GM19455 (cell line): ENCODE results near the gene GLYR1.
A peak's percentile ranks its signal among the peaks of the same experiment; 100 is the strongest.
"Not testable (repeated sequence)": the region's sequence is repeated elsewhere in the genome, so short reads cannot be mapped to it uniquely, and the experiment has no call there.

Experiments used
- ATAC-seq: cut with Tn5 transposase; IDR thresholded peaks from one replicate; pipeline ENCODE4 v1.9.1; 2021; ENCODE audit not compliant: unreplicated experiment

The GLYR1 gene

DNA sequence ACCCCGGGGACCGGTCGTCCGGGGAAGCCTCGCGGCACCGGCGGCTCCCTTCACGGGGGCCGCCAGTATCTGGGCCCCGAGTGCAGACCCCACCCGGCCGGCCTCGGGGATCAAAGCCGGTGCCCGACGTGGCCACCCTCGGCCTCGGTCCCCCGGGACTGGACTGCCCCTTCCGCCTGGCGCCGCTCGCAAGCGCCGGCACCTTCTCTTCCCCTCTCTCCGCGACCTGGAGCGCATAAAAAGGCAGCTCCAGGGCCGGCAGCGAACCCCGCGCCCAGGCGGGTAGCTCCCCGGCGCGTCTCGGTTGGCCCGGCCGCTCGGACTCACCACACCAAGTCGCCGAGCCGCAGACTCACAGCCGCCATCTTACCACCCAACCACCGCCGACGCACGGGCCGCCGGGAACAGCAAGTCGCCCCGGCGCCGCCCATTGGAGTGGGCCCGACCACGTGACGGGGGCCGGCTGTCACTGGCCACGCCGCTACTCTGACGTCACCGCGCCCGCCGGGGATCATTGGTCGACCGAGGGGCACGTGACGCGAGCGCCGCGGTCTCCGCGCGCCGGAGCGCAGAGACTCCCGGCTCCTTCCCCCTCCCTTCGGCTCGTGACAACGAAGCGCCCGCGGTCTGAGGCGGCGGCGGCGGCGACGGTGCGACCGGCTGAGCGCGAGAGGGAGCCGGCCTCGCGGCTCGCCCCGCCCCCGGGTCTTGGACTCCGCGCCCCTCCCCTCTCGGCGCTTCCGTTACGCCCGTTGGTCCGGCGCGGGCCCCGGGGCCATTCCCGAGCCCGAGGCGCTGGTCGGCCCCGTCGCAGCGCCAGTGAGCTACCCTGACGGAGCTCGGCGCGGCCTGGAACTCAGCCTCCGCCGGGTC, at the start of gene GLYR1, which contains the start of gene UBN1:
GLYR1 (minus strand) TSS at position 388 of the 873 bp plus-strand sequence; CDS start at position 365, 23 bp downstream.
UBN1 (plus strand) TSS at position 581 of the 873 bp plus-strand sequence. CDS start 5,437 bp downstream, outside the sequence.
- ATAC-seq, result peak; percentile 81

DNA sequence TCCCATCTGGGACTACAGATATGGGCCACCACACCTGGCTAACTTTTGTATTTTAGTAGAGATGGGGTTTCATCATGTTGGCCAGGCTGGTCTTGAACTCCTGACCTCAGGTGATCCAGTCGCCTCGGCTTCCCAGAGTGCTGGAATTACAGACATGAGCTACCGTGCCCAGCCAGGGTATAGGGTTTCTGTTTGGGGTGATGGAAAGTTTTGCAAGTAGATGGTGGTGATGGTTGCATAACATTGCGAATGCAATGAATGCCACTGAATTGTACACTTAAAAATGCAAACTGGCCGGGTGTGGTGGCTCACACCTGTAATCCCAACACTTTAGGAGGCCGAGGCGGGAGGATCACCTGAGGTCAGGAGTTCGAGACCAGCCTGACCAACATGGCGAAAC, 49.7 kb upstream of the GLYR1 start:
- not testable (repeated sequence) for ATAC-seq

DNA sequence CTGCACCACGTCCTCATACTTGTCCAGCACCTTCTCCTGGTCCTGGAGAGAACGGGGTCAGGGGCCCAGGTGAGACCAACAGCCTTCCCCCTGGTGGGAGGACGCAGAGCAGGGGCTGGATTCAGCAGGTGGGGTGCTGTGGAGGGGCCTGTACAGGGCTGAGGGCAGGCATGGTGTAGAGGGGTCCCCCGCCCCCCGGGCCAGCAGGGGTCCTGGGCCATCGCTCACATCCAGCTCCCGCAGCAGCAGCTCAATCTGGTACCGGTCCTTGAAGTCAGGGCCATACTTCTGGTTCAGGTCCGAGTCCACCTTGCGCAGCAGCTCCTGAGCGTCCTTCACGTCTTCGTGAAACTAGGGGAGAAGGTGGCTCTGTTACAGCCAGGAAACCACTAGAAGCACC, 48.3 kb upstream of the GLYR1 start:
- ATAC-seq, result no peak

DNA sequence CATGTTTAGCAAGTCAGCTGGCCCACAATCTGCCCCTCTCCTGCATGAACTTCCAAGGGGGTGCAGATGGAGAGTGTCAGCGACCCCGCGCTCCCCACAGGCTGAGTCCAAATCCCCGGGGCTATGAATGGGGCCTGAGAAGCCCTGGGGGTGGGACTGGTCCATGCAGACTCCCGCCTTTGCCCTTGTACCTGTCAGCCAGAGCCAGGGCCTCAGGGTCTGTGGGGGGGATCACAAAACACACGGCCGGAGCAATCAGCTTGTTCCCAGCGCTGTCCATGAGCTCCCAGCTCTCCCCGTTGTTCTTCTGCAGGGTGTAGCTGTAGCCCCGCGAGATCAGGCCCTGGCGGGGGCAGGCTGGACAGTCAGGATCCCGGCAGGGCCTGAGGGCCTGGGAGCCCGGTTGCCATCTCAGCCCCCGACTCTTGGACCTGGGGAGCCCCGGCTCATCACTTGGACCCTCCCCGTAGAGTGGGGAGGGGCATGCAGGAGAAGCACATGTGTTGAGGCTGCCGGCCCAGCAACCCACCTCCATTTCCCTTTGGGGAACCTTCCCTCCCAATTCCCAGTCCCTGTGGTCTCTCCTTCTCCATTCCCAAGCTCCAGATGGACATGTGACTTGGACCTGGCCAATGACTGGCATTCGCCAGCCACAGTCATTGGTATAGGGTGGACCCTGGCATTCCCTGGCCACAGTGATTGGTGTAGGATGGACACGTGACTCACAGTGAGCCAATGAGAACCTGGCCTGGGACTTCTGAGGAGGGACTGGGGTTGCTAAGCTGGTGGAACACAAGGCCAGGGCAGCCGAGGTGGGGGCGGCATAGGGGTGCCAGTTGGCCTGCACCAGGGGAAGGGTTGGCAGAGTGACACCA, 47.4 kb upstream of the GLYR1 start:
- ATAC-seq, result no peak

DNA sequence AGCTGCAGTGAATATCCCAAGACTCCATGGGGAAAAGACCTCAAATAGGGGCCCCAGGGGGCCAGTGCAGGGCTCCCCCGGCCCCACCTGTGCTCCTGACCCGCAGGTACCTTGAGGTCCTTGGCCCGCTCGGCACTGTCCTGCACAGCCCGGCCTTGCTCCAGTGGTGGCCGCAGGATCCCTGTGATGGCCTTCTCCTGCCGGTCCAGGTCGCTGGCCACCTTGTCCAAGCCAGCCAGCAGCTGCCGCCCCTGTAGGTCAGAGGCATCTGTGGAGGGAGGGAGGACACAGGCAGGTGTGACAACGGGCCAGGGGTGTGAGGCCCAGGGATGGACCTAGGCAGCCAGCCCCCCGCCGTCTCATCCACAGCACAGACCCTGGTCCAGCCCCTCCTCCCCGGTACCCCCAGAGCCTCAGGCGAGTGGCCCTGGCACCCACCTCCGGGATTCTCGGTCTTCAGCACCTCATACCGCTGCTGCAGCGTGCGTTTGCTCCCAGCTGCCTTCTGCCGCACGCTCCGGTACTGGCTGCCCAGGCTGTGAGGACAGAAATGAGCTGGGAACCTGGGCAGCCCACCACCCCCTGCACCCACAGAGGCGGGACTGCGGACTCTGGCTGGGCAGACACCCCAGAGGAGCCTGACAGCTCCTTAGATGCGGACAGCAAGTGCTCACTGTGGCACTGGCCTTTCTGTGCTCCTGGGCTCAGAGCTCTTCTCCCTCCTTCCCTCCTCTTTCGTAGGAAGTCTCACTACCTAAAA, 46.2 kb upstream of the GLYR1 start:
- ATAC-seq, result no peak

DNA sequence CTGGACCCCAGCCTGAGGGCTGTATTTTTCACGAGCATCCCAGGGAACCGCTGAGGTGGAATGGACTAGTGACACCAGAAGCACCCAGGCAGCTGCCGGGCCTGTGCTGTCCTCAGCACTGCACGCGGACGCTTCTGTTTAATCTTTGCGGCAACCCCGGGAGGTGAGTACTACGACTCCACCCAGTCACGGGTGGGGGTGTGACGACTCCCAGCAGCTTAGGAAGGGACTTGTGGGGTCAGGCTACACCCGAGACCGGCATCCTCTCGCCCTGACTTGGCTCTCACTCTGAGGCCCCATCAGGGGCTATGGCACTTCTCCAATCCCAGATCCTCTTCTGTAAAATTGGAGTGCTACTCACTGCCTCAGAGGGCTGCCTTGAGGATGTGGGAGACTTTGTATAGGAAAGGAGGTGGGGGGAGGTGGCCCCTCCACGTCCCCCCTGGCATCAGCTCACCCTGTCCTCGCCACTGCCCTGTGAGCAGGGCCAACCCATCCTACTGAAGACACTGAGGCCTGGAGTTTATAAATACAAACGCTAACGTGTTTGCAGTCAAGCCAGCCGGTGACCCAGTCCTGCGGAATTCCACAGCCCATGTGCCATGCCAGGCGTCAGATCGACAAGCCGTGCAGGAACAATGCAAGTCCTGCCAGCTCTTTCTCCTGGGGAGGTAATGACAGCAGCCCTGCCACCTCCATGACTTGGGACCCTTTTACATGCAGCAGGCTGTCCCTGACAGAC, 45.4 kb upstream of the GLYR1 start:
- no peak for ATAC-seq

DNA sequence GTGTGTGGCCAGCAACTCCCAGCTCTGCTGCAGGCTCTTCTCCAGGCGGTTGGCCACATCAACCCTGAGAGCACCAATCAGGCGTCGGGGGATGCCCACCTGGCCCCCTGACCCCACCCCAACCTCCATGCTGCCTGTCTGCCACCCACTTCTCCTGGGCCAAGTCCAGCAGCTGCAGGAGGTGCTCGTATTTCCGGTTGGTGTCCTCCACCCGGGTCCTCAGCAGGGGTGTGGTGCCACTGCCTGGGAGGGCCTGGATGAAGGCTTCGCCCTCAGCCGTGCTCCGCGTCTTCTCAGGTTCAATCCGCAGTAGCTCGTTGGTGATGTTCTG, 44.8 kb upstream of the GLYR1 start:
- ATAC-seq, result no peak

DNA sequence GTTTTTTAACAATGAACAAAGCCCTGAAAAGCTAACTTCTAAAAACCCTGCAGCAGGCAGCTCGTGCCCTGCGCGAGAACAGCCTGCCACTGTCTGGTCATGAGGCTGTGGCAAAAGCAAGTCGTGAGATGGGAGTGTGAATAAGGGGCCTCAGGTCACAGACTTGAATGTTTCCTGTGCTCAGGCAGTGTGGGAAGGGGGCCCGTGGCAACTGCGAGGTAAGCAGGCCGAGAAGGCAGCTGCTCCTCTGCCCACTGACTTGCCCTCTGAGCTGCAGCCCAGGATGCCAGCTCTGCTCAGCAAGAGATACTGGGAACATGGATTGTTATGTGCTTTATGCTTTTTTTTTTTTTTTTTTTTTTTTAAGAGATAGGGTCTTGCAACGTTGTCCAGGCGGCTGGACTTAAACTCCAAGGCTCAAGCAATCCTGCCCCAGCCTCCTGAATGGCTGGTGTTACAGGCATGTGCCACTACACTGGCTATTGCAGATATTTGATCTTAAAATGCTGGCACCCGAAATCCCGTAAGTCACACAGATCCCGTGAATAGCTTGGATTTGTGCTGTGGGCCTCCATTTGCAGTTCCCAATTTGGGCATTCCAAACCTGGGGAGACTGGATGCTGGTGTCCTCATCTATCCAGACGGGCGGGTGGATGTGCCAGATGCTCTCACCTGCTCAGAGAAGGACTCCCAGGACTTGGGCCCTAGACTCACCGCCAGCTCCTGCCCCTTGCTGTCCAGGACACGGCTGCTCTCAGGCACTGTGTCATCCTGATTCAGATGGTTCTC, 44.2 kb upstream of the GLYR1 start:
- ATAC-seq, result no peak

DNA sequence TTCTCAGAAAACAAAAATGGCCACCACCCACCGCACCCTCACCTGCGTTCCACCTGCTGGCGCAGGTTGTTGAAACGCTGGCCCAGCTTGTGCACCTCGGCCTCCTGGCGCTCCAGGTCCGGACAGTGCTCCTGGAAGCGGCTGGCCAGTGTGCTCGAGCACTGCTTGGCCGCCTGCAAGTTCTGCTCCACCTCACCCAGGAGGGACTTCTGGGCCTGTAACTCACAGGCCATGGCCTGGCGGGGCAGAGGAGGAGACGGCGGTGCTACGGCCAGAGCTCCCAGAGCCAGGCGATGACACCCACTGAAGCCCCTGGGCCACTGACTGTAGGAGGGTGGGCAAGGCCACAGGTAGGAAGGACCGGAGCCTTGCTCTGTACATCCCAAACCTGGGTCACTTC, 43.6 kb upstream of the GLYR1 start:
- ATAC-seq, result no peak

DNA sequence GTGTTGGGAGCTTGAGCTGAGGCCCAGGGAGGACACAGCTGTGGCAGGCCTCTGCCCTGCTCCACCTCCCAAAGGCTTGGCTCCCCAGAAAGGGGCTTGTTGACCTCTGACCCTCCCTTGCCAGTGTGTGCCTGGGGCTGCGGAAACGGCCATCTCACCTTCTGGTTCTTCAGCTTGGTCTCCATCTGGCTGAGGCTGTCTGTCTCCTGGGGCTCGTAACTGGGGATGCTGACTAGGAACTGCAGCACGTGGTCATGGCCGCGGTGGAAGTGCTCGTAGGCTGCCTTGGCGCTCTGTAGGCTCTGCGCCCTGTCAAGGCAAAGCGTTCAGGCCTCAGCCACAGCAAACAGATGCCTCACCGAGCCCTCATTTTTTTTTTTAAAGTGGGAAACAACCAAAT, 42.9 kb upstream of the GLYR1 start:
- ATAC-seq, result no peak

DNA sequence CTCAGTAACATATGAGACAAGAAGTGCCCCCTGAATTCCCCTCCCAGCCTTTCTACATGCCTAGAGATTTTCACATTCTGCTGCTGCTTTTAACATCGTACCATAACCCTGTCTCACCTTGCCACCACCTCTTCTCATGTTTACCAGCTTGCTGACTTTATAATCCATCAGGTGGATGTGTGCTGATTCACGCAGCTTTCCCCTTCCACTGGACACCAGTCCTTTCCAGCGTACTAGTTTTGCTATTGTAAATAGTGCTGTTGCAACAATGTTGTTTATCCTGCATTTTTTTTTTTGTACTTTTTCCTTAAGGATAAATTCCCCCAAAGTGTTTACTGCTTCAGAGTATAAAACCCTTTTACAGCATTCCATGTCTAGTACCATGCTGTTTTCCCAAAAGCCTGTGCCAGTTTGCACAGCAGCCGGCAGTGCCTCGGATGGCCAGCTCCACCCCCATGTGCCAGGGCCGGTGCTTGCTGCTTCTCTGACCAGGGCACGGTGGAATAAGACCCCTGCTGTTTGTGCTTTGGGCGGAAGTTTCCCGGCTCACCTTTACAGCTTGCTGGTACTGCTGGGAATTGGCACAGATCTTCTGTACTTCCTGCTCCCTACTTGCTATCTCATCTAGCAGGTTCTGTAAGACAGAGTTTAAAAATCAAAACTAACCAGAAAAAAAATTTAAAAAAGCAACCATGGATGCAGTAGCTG, 41.5 kb upstream of the GLYR1 start:
- ATAC-seq, result no peak

DNA sequence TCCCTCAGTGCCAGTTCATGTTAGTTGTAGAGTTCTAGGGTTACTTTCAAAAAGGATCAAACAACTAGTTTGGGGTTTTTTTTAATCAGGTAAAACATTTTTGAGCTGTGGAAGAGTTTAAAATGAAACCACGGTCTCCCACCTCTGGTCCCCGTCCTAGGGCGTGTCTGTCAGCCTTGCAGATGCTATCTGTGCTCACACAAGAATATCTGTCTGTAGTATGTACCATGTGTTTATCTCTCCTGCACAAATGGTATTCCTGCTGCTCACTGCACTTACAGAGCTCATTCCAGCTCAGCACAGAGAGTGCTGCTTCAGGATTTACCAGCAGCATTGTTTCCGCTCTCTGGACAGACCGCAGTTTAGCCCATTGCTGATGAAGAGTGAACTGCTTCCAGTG, 39.1 kb upstream of the GLYR1 start:
- no peak for ATAC-seq

DNA sequence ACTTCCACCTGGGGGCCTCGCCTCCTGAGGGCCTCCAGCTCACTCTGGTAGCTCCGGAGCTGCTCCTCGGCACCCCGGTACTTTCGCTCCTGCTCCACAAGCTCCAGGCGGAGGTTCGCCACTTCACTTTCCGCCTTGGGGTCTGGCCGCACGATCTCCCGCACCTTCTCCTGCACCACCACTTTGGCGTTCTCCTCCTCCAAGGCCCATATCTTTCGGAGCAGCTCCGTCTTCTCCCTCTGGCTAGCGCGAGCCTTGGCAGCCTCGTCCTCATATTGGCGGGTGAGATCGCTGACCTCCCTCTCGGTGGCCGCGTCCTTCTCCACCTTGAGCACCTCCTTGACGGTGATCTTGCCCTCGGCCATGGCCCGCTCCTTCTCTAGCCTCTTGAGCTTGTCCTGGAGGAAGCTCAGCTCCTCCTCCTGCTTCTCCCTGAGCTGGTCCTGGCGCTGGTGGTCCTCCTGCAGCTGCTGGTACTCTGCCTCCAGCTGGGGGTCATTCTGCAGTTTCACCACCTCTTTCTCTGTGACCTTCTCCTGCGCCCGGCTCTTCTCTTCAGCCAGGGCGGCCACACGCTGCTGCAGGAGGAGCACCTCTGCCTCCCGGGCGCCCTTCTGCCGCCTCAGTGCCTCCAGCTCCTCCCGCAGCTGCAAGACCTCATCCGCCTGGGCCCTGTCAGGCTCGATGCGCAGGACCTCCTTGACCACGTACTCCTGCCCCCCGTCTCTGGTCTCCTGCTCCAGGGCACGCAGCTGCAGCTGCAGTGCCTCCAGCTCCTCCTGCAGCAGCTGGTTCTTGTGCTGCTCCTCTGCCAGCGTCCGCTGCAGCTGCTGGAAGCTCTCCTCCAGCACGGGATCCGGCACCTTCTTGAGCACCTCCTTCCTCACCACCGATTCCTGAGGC, 38.1 kb upstream of the GLYR1 start:
- ATAC-seq, result no peak

DNA sequence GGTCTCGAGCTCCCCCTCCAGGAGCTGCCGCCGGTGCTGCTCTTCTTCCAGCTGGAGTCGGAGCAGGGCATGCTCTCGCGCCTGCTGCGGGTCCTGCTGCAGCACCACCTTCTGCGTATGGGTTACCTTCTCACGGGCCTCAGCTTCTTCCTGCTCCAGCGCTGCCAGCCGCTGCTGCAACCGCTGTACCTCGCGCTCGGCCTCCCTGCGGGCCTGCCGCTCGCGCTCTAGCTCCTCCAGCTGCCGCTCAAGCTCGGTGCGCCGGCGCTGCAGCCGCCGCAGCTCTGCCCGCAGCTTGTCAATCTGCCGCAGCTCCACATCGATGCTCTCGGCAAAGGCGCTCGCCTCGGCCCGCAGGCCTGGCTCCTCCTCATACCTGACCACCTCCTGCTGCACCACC, 37.1 kb upstream of the GLYR1 start:
- no peak for ATAC-seq

DNA sequence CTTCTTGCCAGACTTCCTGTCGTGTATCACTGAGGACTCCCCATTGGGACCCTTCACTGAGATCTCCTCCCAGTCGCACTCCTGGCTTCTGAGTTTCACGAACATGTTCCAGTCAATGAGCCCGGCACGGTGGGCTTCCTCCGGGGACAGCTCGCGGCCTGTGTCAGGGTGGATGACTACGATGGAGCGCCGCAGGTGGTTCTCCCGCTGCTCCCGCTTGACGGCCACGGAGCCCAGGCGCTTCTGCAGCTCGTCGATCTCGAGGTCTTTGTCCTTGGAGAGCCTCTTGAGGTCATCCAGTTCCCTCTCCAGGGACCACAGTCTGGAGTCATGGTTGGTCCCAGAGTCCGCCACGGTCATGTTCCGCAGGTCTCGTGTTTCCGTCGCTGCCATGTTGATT, 36.4 kb upstream of the GLYR1 start:
- ATAC-seq, result no peak

DNA sequence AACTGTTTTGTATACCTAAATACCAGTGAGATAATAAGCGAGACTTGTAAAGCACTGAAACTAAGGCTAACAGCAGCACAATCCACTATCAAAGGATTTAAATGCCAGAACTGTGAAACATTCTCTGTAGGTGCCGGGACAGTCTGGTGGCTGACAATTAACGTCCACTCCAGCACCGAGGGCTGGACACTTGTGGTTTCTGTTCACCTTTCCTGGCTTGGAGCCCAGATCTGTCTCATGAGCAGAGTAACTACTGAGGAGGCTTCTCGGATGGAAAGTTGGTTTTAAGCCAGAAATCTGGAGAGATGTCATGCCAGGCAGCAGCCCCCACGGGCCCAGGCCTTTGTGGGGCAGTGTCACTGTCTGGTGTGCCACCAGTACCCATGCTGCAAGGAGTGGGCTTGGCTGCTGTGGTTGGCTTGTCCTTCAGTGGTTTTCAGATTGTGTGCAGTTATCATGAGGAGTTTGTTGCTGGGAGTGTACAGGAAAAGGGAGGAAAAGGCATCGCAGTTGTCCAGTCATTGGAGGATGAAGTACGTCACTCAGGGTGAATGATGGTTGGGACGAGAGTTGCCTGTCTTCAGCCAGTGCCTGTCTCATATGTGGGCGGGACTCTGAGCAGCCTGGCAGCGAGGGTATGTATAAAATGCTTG, 35.7 kb upstream of the GLYR1 start:
- no peak for ATAC-seq

DNA sequence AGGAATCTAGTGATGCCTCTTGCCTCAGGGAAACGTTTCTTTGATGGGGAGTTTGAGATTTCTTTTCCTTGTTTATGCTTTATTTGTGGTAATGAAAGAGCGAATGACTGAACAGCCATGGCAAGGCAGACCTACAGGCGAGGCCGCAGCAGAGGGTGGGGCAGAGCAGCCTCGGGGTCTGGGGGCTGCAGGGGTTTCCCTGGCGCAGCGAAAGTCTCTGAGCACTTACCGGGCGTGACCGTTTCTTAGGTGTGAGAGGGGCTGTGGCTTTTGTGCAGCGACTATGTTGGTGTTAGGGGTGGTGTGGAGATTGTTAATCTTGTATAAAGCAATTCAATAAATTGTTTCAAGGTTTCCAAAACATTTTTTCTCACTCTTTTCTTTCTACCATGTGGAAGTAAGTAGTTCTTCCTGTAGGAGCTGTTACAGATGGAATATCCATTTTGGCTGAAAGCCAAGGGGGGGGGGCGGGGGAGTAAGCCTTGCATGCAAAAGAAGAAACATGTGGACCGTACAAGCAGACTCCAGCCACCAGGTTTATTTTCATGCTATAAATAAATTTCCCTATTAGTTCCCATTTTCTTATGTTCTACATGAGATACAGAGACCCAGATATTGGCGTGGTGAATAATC, 35.0 kb upstream of the GLYR1 start:
- ATAC-seq, result no peak
